ENCODE data around the gene AFAP1.

AFAP1 gene

GRCh38 chr4:7812921-7813320 is 126.7 kb downstream of the AFAP1 start:
- H3K27ac ChIP-seq: no peak overlapping the region
- no peaks in the 10 kb centered on the region for H3K4me1 ChIP-seq (ENCODE audit: low read depth, poor library complexity, severe bottlenecking)
- H3K4me3 ChIP-seq (IDR thresholded peaks at IDR 0.05; ENCODE audit: insufficient read depth, low read depth, low read length): no peak overlapping the region
- TF ChIP-seq CTCF (conservative IDR thresholded peaks at IDR 0.05; ENCODE audit: low read depth, low read length): no peak
- H3K27me3 ChIP-seq (ENCODE audit: insufficient read depth, low read depth): no peaks in the 10 kb centered on the region
- no peaks in the 10 kb centered on the region for H3K36me3 ChIP-seq (ENCODE audit: insufficient read depth)
- H4K20me1 ChIP-seq (ENCODE audit: insufficient read depth): no peaks in the 10 kb centered on the region
- no peak overlapping the region for H2AFZ ChIP-seq (ENCODE audit: low read depth)
- no peak overlapping the region for H3K9ac ChIP-seq
- no peaks in the 10 kb centered on the region for H3K79me2 ChIP-seq (ENCODE audit: insufficient read depth, low read depth)
- no peak overlapping the region for H3K4me2 ChIP-seq

DNA sequence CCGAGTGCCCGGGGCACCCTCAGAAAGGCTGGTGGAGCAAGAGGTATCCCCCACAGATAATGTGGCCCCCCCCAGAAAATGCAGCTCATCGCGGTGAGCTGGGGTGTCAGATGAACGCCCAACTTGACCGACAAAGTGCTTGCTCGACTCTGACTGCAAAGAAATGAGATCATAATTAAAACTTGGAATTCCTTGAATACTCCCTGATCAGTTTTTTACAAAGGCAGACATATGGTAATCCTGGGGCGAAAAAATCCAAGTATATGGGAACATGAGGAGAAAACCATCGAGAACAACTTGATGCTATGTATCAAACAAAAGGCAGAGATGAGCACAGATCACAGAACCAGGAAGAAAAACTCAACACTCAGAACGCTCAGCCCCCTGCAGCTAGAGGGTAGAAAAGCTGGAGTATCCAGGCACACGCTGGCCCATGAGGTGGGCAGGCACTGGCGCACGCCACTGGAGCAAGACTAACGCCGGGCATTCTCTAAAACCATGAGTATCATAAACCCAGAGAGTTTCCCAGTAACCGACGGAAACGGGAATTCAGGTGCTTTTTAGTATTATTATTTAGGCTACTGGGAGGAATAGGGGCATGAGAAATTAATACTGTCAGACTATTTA is 127.3 kb downstream of the AFAP1 start:
- no peaks in the 10 kb centered on the region for H3K4me1 ChIP-seq (ENCODE audit: low read depth, poor library complexity, severe bottlenecking)
- H3K9ac ChIP-seq: no peak overlapping the region
- H3K27me3 ChIP-seq (ENCODE audit: insufficient read depth, low read depth): no peaks in the 10 kb centered on the region
- no peak overlapping the region for H2AFZ ChIP-seq (ENCODE audit: low read depth)
- no peak overlapping the region for H3K4me3 ChIP-seq (IDR thresholded peaks at IDR 0.05; ENCODE audit: insufficient read depth, low read depth, low read length)
- H3K79me2 ChIP-seq (ENCODE audit: insufficient read depth, low read depth): no peaks in the 10 kb centered on the region
- no peaks in the 10 kb centered on the region for H3K36me3 ChIP-seq (ENCODE audit: insufficient read depth)
- H3K4me2 ChIP-seq: no peak overlapping the region
- TF ChIP-seq CTCF (conservative IDR thresholded peaks at IDR 0.05; ENCODE audit: low read depth, low read length): no peak
- H4K20me1 ChIP-seq (ENCODE audit: insufficient read depth): no peaks in the 10 kb centered on the region
- H3K27ac ChIP-seq: no peak overlapping the region

DNA sequence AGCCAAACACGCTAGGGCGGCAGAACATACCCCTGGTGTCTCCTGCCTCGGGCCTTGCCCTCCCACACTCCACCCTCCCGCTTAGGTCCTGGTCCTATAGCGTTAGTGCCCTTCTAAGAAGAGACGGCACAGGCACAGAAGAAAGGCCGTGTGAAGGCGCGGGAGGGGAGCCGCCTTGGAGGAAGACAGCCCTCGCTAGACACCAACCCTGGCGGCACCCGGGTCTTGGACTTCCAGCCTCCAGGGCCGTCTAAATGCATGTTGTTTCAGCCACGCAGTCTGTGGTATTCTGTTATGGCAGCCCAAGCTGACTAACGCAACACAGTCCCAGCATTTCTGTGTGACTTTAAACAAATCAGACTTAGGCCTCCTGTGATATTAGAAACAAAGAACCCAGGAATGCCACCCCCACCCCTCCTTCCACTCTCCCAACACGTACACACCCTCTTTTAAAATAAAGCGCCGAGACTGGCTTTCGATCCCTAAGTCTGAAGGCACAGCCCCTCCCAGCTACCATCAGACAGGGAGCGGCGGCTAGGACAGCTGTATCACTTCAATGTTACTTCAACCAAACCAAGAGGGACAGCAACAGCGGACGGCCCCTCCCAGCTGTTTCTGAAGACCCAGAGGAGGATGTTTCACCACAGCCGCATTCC is 128.0 kb downstream of the AFAP1 start:
- Histone ChIP-seq H3K36me3 (ENCODE audit: insufficient read depth) (no peaks in the 10 kb centered on the region), H3K4me1 (ENCODE audit: low read depth, poor library complexity, severe bottlenecking) (no peaks in the 10 kb centered on the region), H3K4me2 (no peak overlapping the region), H3K27ac (no peak overlapping the region), H2AFZ (ENCODE audit: low read depth) (no peak overlapping the region), H3K27me3 (ENCODE audit: insufficient read depth, low read depth) (no peaks in the 10 kb centered on the region), H3K4me3 (IDR thresholded peaks at IDR 0.05; ENCODE audit: insufficient read depth, low read depth, low read length) (no peak overlapping the region), H3K9ac (no peak overlapping the region), H4K20me1 (ENCODE audit: insufficient read depth) (no peaks in the 10 kb centered on the region), H3K79me2 (ENCODE audit: insufficient read depth, low read depth) (no peaks in the 10 kb centered on the region)
- no peak for TF ChIP-seq CTCF (conservative IDR thresholded peaks at IDR 0.05; ENCODE audit: low read depth, low read length)

- no peak overlapping the region for H2AFZ ChIP-seq (ENCODE audit: low read depth)
- no peaks in the 10 kb centered on the region for H3K4me1 ChIP-seq (ENCODE audit: low read depth, poor library complexity, severe bottlenecking)
- no peak for TF ChIP-seq CTCF (conservative IDR thresholded peaks at IDR 0.05; ENCODE audit: low read depth, low read length)
- H3K27ac ChIP-seq: no peak overlapping the region
- H3K79me2 ChIP-seq (ENCODE audit: insufficient read depth, low read depth): no peaks in the 10 kb centered on the region
- H3K4me3 ChIP-seq (IDR thresholded peaks at IDR 0.05; ENCODE audit: insufficient read depth, low read depth, low read length): no peak overlapping the region
- H4K20me1 ChIP-seq (ENCODE audit: insufficient read depth): no peaks in the 10 kb centered on the region
- no peaks in the 10 kb centered on the region for H3K27me3 ChIP-seq (ENCODE audit: insufficient read depth, low read depth)
- H3K4me2 ChIP-seq: no peak overlapping the region
- H3K9ac ChIP-seq: no peak overlapping the region
- H3K36me3 ChIP-seq (ENCODE audit: insufficient read depth): no peaks in the 10 kb centered on the region
Observed at GRCh38 chr4:7810783-7811535, 128.7 kb downstream of the AFAP1 start.
